Posterior cingulate gyrus (tissue), 11 donors: ENCODE data around the gene COL8A1.
"Not testable (repeated sequence)": the region's sequence is repeated elsewhere in the genome, so short reads cannot be mapped to it uniquely, and the experiment has no call there.

Experiments used
- DNase-seq, 10 donors: peaks; one replicate each; pipeline versions ENCODE4 v3.0.0 to v3.0.0-alpha.2; 2020 to 2021; ENCODE audit warnings: mixed read lengths in 3 of 10
- intact Hi-C: fragments of 100-400 bp; cut with DNase I; formaldehyde crosslinking; loops from one replicate; pipeline ENCODE4 v1.15.1; 2023

The COL8A1 gene

DNA sequence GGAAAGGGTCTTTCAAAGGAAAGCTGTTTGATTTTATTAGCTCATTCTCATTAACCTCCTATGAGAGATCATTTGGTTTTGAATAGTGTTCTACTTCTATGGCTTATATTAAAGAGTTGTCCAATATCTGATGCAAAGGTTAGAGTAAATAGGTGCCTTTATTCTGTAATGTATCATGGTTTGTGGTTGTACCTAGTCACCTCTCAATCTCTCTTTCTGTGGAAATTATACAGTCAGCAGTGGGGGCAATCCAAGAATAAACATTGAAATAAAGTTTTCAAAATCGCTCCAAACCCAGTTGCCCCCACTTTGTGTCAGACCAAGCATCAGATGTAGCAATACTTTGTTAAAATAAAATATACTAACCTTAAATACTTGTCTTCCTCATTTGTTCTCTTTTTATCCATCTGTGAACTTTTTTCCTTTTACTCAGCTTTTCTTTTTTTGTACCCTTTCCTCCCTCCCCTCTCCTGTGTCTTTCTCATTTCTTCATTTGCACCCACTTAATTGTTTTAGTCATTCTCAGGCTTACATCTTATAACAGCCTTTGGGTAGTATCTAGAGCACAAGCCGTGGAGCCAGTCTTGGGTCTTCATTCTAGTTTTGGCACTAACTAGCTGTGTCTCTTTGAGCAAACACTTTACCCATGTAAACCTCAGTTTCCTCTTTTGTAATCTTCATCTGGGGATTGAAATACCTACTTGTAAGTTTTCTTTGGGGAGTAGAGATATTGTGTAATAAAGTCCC lies 196.0 kb downstream of the COL8A1 start:
- intact Hi-C loops, result loop anchor here (10.0 kb wide), 1 partner anchor 760 kb away; no protein-coding TSS in a partner anchor
- no peak for DNase-seq

DNA sequence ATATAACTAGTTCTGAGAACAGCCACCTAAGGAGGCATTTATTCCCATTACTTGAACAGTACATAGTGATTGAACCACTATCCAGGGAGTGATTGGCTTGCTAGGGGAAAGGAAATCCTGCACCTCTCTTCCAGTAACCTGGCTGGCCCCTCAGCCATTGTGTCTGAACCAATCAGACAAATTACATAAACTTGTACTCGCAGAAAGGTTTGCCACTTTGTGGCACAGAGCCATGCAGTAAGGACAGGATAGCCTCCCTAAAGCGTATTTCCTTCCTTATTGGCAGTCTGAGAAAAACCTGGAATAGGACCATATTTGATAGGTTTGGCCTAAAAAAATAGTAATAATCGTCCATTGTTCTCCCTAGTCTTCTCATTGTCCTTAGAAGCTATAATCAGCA lies 198.3 kb downstream of the COL8A1 start:
- intact Hi-C loops, result loop anchor here (10.0 kb wide), 1 partner anchor 758 kb away; no protein-coding TSS in a partner anchor

DNA sequence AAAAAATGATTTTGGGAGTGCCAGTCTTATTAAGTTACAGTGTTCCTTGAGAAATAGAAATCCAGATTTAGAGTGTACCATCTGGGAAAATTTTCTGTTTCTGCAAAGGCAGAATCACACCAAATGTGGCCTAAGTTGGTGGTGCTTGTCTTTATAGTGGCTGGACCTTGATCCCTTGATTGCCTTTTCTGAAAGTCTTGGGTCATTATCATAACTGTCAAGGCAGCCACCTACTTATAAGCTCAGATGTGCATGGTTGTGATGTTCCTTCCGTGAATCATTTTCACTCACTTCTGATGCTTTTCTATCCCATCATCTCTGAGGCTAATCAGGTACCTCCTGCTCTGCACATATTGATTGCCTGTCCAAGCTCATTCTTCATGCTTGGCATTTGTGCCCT lies 199.3 kb downstream of the COL8A1 start:
- intact Hi-C loops, result loop anchor here (10.0 kb wide), 1 partner anchor 757 kb away; no protein-coding TSS in a partner anchor
- DNase-seq, result no peak

More for the DNA sequence above, 198.3 kb downstream of the COL8A1 start:
- no peak for DNase-seq

DNA sequence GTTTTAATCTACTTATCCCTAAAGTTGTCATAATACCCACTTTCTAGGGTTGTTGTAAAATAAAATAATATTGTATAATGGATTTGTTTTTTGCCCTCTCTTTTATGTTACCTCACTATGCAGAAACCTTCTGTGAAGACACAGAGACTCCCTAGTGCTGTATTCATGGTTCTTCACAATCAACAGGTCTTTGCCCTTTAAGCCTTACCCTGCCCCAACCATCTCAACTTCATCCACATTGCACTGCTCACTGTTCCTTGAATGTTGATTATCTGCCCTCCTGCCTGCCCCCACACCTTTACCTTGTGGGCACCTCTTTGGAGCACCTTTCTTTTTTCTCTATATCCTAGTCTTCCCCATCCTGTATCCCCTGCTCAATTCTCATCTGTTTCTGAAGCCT lies 200.4 kb downstream of the COL8A1 start:
- intact Hi-C loops, result loop anchor here (10.0 kb wide), 1 partner anchor 756 kb away; no protein-coding TSS in a partner anchor
- DNase-seq, result no peak

DNA sequence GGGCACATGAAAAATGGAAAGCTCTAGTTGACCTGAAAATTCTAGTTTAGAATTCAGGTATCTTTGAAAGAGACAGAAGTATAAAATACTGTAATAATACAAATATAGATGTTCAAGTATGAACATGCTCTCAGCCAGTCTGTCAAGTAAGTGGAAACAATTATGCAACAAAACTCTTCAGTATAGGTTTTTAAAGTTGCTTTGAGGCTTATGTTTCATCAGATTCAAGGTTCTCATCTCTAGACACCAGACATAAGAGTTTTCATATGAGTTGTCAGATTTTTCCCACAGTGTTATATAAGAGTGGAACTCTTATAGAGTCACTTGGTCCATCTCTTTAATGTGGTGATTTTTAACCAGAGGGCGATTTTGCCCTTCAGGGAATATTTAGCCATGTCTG lies 201.2 kb downstream of the COL8A1 start:
- DNase-seq, result no peak
- intact Hi-C loops, result loop anchor here (10.0 kb wide), 2 partner anchors 225 to 755 kb away; no protein-coding TSS in a partner anchor

DNA sequence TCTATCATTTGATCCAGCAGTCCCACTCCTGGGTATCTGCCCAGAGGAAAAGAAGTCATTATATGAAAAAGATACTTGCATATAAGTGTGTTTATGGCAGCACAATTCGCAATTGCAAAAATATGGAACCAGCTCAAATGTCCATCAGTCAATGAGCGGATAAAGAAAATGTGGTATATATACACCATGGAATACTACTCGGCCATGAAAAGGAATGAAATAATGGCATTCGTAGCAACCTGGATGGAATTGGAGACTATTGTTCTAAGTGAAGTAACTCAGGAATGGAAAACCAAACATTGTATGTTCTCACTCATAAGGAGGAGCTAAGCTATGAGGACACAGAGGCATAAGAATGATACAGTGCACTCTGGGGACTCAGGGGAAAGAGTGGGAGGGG lies 203.6 kb downstream of the COL8A1 start:
- intact Hi-C loops, result loop anchor here (10.0 kb wide), 1 partner anchor 223 kb away; no protein-coding TSS in a partner anchor
- not testable (repeated sequence) for DNase-seq

DNA sequence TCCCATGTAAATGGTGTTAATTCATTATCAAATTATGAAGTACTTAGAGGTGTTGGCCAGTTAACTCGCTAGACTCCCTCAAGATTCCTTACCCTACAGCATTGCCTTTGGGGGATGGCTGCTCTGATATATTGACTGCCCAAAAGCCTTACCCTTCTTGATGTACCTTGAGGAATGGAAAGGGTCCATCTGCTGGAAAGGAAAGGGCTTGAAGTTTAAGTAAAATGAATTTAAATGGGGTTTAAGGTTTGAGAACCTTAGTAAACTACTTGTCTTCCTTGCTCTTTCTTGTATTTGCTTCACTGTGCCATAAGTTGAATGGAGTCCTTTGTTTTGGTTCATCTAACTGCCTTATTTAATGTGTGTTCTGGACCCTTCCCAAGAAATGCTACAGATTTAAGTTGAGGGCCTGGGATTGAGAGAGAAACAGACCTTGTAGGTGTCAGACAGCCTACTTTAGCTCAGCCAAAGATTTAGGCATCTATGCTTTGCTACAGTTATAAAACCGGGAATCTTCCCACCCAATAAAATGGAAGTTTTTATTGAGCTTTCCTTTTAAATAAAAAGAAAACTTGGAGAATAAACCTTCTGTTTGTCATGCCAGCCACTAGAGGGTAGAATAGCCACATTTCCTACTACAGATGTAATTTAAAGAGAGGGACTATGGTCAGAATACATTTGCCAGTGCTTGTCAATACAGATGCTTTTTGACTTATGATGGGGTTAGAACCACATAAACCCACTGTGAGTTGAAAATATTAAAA lies 204.6 kb downstream of the COL8A1 start:
- intact Hi-C loops, result loop anchor here (10.0 kb wide), 1 partner anchor 222 kb away; no protein-coding TSS in a partner anchor
- no peak for DNase-seq

DNA sequence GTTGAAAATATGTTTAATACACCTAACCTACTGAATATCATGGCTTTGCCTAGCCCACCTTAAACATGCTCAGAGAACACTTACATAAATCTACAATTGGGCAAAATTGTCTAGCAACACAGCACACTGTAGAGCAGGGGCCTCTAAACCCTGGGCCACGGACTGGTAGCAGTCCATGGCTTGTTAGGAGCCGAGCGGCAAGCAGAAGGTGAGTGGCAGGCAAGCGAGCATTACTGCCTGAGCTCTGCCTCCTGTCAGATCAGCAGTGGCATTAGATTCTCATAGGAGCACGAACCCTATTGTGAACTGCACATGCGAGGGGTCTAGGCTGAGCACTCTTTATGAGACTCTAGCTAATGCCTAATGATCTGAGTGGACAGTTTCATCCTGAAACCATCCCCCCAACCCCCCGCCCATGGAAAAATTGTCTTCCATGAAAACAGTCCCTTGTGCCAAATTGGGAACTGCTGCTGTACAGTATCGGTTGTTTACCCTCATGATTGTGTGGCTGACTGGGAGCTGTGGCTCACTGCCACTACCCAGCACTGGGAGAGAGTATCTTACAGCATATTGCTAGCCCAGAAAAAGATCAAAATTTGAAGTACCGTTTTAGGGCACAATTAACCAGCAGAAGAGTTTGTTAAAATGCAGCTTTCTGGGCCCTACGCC lies 205.3 kb downstream of the COL8A1 start:
- DNase-seq, result peak in 1 of 10 donors; percentile 45
- intact Hi-C loops, result loop anchor here (10.0 kb wide), 1 partner anchor 221 kb away; no protein-coding TSS in a partner anchor

DNA sequence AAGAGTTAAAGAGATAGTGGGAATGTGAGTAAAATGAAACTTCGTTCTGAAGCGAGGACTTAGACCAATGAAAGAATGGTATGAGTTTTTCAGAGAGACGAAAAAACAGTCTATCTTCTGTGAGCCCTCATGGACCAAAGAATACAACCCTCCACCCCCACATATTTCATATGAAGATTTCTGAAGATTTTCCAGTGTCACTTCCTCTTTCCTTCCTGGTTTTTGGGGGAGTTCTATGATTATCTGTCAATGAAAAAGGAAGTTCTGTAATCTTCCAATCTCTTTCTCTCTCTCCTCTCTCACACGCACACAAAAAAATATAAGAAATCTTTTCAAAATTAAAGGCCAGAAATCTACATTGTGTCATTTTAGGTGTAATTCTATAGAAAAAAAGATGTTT lies 206.9 kb downstream of the COL8A1 start:
- intact Hi-C loops, result loop anchor here (10.0 kb wide), 1 partner anchor 219 kb away; no protein-coding TSS in a partner anchor
- no peak for DNase-seq

DNA sequence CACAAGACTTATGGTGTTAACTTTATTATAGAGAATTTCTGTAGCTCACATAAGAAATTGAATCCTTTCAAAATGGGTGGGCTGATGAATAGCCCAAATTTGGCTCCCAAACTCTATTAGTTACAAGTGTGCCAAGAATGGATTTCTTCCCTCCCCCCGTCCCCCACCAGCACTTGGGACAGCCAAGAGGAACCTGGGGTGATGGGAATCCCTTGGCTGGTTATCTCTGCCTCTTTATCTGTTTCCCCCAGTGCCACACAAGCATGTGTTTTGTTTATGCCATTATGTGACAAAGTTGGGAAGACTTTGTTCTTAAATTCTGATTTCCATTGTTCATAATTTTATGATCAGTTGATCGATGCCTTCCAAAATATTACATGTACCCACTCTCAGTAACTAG lies 207.6 kb downstream of the COL8A1 start:
- intact Hi-C loops, result loop anchor here (10.0 kb wide), 1 partner anchor 219 kb away; no protein-coding TSS in a partner anchor
- no peak for DNase-seq

DNA sequence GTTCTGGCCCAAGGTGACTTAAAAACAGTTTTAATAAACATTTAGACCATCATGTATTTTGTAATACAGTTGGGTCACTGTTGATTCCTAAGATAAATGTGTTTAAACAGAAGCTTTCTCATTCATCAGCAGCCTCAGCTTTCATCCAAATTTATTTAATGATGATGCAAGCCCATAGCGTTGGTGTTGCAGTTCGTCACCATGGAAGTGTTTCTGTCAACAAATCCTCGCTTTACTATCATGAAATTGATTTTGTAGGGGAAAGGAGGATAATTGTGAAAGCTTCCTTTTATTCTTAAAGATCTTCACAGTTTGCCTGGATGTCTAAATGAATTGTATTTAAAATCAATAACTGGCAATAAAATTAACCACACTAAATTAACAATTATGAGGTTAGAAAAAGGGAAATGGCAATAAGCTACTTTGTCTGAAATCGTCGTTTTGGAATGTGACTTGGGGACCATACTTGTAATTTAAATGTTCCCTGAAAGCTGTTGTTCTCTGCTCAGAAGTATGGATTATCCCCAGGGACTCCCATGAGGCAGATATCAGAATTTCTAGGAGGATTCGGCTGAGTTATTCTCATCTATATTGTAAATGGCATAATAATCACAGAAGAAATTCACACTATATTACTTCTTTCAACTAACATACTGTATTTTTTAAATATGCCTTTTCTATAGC lies 208.2 kb downstream of the COL8A1 start:
- intact Hi-C loops, result loop anchor here (10.0 kb wide), 1 partner anchor 218 kb away; no protein-coding TSS in a partner anchor
- no peak for DNase-seq

DNA sequence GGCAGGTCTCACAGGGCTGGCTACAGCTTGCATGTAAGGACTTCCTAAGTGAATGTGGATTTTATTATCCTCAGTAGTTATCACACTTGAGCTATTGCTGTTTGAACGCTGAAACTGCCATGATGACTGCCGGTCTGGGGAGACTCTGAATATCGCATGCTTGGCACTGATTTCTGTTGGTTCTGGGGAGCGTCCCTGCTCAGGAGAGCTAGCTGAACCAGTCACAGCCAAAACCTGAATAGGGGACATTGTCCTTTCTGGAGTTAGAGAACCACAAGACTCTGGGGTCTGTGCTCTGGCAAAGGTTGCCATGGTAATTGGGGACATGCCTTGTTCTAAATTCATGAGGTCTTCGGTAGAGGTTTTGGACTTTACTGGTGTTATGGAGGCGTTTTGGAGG lies 210.0 kb downstream of the COL8A1 start:
- intact Hi-C loops, result loop anchor here (10.0 kb wide), 1 partner anchor 216 kb away; no protein-coding TSS in a partner anchor
- DNase-seq, result no peak
